PC-3 (cell line): ENCODE results near the gene HDAC11.

Source experiments
- EZH2phosphoT487 ChIP-seq: fragments of 300-600 bp; sonication (generic); IDR thresholded peaks from 2 replicates; pipeline ENCODE4 v1.6.1; 2018; ENCODE audit warnings: mild to moderate bottlenecking, antibody characterized with exemption, low read length, borderline replicate concordance
- TF ChIP-seq, protein P1 (sequence below): fragments of 300-600 bp; sonication (generic); conservative IDR thresholded peaks from 2 replicates; pipeline ENCODE4 v1.5.1; 2017; ENCODE audit warnings: antibody characterized with exemption, low read depth, mild to moderate bottlenecking, low read length

- TF ChIP-seq, protein P1, sequence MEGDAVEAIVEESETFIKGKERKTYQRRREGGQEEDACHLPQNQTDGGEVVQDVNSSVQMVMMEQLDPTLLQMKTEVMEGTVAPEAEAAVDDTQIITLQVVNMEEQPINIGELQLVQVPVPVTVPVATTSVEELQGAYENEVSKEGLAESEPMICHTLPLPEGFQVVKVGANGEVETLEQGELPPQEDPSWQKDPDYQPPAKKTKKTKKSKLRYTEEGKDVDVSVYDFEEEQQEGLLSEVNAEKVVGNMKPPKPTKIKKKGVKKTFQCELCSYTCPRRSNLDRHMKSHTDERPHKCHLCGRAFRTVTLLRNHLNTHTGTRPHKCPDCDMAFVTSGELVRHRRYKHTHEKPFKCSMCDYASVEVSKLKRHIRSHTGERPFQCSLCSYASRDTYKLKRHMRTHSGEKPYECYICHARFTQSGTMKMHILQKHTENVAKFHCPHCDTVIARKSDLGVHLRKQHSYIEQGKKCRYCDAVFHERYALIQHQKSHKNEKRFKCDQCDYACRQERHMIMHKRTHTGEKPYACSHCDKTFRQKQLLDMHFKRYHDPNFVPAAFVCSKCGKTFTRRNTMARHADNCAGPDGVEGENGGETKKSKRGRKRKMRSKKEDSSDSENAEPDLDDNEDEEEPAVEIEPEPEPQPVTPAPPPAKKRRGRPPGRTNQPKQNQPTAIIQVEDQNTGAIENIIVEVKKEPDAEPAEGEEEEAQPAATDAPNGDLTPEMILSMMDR, result no peak
- no peak for TF ChIP-seq EZH2phosphoT487
Observed at GRCh38 chr3:13515786-13516759, 36.0 kb downstream of the HDAC11 start.
